DMS 273 (cell line): Measurements from ENCODE around the gene FOXP1.

Experiments
- DNase-seq: peaks from one replicate; lab custom pipeline; 2025; ENCODE audit not compliant: unreplicated experiment; lab: John Stamatoyannopoulos, UW

Gene FOXP1

DNA sequence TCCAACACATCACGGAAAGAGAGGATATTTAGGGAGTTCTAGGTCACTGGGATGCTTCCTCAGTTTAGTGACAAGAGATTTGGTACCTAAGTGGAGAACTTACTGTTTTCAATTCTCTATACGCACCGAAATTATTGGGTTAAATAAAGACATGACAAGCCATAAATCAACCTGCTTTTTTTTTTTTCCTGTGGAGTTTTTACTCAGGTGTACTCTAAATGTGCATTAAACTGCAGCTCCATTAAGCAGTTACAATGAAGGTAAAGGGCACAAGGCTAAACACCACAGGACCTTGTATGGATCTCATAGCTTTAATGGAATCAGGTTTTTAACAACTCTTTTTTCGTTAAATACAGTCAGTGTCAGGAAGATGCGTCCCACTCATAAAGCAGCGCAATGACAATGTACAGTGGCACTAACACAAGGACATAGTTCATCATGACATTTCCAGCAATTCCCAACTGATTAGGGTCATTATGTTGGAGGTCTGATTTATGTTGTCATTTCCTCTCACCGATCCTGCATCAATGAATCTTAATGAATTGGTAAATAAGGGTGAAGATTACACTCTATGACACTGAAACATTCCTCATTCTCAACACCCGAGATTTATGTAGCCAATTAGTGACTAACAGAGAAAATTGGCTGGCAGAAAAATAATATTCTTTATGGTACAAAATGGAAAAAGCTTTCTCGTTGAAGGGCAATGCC, 355.2 kb downstream of the FOXP1 start:
- no peak for DNase-seq

DNA sequence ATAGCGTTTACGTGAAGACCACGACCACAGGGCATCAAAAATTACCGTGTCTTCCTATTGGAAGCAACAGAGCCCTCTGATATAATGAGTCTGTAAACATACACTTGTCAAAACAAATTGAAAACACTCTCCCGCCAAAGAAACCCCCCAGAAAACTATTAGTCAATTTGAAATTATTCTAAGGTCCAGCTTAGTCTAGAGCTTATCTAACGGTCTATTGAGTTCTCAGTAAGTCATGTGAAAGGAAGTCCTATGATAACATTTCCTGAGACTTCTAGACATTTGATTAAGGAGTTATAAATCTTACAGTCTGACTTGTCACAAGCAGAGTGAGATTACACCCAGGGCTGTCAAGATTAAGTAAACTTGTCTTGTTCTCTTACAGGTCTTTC, 356.3 kb downstream of the FOXP1 start:
- no peak for DNase-seq

DNA sequence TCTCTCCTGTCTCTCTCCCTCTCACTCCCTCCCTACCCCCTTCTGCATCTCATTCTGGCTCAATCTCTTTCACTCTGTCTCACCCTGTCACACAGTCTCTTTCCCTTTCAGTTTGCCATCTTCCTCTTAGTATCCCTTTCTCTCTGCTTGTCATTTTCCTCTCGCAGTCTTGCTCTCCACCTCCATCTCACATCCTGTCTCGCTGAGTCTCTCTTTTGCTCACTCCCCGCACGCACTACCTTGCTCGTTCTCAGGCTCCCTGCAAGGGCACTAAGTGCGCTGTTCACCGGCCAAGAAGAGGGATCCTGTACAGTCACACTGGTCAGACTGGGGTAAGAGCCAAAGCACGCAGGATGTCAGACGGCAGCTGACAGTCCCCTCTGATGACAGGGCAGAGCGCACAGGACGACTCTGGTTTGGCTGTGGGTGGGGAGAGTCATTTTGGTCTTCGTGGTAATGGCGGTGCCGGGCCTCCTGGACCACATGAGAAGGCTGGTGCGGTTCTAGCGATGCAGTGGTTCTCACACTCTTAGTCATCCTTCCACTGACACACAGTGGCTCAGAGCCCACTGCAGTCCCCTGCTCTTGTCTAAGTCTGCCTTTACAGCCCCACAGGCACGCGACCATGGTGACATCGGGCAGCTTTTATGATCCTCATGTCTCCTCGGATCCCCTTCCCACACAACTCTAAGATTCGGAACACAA, 356.8 kb downstream of the FOXP1 start:
- DNase-seq, result no peak

DNA sequence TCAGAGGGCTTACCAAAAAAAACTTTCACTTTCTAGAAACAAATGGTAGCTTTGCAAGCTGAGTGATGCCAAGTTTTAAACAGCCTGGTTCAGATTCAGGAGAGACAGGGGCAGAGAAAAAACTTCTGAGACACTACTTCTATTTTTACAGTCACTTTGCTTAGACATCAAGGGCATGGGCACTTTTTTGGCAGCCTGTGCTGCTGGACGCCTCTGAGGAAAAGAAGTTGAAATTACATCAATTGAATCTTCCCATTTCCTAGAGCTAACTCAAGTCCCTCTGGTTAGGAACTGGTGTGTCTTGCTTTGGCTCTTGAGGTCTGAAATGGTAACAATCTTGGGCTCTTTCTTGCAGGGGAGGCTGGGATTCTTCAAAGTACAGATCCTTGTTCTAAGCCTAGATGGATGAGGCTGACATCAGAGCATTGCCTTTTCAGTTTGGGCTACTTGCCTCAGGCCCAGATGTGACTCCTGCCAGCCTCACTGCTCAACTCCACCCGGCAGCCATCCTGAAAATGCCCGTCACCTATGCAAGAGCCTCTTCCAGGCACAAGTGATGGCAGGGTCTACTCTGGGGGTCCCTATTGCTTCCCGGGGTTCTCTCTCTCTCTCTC, 357.5 kb downstream of the FOXP1 start:
- DNase-seq, result no peak

DNA sequence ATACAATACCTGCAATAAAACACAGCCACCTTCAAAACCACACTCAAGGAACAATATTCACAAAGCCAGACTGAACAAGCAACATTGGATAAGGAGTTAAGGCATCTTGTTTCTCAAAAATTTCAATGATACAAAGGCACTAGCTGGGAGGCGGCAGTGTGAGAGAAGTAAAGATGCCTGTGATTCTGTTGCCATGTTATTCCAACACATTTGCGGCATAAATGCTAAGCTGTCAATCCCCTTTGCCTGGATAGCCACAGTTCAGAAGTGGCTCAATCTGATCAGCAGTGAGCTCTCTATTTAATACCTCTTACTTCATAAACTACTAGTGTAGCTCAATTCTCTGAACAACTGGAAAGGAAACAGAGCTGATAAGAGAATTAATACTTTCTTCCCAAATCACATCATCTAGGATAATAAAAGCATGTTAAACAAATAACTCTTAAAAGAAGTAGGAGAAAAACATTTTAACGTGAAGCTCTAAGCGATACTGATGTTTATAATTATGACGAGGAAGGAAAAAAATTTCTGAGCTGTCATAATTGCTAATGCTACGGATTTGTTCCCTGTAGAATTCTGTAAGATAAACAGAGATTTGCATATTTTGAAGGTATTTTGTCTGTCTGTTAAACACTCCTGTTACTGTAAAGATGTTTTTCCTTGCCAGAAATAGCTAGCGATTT, 358.4 kb downstream of the FOXP1 start:
- DNase-seq, result no peak

DNA sequence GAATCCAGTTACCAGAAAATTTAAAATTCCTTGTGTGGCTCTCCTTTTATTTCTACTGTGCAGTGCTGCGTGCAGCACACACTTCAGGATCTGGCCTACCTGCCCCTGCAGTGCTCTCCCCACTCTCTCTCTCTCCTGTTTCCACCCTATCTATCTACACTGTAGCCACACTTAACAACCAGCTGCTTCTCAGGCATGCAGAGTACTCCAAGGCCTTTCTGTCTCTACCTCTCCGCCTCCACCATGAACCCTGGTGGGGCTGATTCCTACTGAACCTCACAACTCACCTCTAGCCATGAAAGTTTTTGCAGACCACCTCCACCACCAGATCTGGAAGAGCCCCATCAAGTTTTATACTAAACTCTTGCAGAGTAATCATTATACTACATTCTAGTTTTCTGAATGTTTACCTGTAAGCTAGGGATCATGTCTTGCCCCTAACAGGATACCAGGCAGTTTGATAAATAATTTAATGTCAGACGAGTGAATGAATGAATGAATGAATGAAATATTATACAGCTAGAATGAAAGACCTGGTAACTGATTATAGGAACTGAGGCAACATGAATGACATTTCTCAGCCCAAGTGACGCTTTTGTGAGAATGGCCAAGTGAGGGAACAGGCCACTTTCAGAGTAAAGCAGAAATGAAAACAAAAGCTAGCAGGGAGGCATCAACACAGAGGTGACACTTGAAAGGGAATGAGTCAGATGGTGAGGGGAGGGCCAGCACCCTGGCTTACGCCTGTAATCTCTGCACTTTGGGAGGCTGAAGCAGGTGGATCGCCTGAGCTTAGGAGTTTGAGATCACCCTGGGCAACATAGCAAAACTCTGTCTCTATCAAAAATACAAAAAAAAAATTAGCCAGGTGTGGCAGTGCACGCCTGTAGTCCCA, 363.5 kb downstream of the FOXP1 start:
- no peak for DNase-seq

DNA sequence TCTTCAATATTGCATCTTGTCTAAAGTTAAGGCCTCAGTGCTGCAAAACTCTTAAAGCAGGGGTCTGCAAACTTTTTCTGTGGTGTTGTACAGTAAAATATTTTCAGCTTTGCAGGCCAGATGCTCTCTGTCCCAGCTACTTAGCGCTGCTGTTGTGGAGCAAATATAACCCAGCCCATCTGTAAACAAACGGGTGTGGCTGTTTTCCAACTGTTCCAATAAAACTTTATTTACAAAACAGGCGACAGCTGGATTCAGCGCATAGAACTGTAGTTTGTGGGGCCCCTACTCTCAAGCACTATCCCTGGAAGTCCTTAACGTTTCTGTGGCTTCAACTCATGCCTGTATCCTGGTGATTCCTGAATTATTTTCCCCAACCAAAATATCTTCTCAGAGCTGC, 365.0 kb downstream of the FOXP1 start:
- no peak for DNase-seq

DNA sequence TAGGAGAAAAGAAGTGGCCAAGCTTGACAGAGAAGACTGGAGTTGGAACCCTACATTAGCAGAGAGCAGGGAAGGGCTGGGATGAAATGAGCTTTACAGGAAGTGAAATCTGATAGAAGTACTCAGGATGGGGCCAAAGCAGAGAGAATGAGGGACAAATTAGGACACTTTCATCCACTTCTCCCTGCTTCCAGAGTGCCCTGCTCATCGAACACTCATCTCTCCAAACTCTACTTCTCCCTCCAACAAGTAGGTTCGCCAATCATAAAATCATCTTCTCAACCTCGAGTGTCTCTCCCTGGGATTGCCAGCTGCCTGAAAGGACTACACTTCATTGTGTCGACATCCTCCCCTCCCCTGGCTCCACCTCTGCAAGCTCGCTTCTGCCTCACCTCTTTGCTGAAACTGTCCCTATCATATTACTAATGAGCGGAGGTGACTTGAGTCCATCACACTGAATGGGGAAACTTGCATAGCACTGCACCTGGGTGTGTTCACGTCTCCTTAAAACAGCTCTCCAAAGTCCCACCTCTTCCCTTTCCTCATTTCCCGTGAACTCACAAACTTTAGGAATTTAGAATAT, 365.8 kb downstream of the FOXP1 start:
- no peak for DNase-seq

DNA sequence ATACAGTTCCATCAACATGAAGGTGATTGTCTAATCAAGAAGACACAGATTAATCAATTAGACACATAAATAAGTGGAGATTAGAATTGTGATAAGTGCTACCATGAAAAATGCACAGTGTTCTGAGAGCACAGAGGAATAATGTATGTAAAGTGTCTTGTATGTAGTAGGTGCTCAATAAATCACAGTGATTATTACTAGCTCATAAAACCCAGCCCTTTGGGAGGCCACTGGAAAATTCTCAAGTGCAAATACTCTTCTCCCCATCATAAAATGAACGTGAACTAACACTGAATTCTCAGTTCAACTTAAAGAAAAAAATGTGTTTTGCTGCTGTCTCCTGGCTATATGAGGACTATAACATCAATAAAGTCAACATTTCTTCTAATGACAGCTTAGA, 368.2 kb downstream of the FOXP1 start:
- no peak for DNase-seq

DNA sequence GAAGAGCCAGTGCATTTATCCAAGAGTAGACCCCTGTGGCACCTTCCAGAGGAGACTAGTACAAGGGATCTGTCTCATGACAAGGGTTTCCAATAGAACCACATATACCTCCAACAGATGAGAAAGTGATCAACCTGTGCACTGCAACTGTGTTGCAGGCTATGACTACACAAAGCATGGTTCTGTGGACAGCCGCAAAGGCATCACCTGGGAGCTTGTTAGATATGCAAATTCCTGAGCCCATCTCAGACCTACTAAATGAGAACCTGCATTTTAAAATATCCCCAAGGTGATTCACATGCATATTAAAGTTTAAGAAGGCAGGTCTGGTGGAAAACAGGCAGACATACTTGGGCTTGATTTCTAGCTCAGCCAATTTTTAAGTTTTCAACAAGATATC, 368.7 kb downstream of the FOXP1 start:
- DNase-seq, result no peak

DNA sequence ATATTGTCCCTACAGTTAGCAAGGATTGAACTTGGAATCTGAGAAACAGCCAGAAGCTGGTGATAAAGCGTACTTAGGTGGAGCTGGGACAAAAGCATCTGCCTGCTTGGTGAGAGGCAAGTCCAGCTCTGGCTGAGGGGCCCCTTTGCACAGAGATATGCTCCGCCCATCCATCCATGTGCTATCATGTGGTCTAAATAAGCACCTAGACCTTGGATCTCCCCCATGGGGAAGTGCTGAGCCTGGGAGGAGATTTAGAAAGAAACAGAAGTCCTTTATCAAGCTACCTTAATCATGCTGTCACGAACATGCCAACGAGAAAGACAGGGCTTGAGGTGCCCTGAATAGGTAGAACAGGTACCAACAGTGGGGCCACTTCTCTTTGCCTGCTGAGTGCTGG, 369.5 kb downstream of the FOXP1 start:
- no peak for DNase-seq

DNA sequence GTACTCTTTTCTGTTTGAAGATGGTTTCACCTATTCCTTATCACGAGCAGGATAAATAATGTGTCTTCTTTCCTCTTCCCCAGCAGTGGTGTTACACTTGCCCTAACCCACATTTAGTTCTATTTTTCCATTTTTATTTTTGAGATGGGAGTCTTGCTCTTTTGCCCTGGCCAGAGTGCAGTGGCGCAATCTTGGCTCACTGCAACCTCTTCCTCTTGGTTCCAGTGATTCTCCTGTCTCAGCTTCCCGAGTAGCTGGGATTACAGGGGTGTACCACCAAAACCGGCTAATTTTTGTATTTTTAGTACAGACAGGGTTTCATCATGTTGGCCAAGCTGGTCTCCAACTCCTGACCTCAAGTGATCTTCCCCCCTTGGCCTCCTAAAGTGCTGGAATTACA, 372.4 kb downstream of the FOXP1 start:
- DNase-seq, result no peak

DNA sequence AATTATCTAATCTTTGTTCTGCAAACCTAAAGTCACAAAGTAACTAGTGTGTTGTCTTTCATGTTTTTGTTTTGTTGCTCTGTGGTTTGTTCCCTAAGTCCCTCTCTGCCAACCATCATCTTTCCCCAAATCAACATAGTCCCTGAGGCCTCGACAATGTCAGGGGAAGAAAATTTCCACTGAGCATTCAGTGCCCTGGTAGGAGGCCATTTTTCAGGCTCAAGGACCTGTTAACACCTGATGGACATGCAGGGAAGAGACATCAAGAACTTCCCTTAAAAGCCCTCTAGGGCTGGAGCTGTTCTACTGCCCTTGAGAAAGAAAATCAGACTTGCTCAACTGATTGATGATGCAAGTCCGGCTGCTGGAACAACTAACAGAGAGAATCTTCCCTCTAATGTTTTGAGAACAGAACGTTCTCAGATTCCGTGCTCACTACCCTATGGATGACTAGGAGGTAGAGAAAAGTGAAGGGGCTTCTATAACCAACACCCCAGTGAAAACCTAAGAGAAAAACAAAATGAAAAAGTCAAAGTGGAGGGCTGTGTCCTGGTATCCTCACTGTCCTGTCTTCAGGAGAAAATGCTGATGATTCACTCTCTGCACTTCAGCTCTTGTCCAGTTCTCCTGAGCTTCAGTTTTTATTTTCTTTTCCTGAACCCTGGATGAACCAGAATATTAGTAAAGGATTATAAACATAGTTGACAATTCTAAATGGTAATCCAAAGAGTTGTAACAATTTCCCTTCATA, 373.1 kb downstream of the FOXP1 start:
- DNase-seq, result no peak

DNA sequence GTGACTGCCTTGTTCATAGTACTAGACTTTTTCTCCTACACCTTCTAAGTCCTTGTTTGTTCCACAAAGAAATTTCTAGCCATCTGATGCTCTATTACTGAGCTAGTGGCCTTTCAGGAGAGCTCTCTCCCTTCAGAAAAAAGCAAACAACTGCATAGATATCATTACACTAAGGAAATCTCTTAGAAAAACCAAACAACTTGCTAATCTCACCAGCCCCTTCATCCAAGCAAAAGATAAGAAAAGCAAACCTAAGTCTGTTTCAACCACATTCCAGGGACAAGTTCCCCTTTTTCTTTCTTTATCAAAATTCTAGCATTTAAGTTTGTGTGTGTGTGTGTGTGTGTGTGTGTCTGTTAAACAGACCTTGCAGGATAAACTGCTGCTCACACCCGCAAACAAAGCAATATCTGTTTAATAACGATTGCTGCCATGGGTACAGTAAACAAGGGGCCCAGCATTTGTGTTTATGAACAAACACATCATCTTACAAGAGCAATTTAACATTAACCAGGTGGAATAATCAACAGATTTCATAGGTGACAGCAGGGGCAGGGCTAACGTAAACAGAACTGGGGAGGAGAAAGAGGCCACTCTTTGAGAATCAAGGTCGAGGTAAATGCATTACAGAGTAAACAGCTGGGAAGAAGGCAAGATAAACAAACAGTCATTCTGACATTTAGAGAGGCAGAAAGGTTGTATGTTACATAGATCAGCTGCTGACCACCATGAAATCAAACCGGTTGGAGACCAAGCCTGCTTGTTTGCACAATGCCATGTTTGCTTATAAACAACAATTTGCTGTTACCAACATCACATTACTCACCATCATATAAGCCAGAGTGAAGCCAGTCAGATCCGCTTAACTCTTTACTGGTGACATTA, 375.1 kb downstream of the FOXP1 start:
- no peak for DNase-seq

DNA sequence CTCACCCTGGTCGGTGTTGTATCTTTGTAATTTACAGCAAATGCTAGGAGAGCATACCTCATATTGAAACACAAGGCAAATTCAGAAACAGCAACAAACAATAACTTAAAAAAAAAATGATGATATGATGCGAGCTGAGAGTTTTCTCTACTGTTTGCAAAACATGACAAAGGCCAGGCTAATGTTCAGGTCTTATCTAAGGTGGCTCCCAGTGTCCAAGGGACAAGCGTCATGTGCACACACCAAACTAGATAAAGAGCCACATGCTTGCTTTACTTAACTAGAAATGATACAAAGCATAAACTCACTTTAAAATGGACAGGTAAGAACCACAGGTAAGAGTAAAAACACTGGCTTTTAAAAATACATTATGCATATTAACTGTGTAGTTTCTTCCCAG, 375.9 kb downstream of the FOXP1 start:
- DNase-seq, result no peak

DNA sequence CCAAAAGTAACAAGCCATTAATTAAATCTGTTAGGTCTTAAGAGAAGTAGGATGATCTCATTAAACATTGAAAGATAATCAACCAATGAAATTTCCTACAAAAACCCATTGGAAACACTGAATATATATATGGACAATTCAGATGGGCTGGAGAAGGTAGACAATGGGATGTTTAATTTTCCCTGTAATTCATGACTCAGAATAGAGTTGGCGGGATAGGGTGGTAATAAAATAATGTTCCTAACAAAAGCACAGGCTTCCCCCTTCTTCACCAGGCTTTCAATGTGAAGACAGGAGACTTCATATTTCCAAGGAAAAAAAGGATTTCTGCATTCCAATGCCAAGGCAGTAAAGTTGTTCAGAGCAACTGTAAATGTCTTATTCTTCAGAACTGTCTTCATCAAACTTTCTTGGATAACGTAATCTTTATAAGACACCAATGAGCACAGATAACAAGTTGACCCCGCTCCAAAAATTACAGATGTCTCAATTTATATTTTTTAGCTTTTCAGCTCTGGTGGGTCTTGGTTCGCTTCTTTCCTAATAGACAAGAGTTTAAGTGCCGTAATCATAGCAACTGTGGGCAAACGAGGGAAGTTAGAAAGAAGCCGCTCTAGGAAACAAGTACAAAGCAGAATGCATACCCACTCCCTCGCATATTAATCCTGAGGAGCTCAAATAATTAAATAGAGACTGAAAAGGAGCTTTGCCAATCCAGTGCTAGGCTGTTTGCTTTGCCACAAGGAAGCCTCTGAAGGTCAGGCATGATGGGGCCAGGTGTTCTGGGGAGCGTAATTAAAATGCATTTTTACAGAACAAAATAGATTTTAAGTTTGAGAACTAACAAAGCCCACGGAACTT, 377.0 kb downstream of the FOXP1 start:
- no peak for DNase-seq

DNA sequence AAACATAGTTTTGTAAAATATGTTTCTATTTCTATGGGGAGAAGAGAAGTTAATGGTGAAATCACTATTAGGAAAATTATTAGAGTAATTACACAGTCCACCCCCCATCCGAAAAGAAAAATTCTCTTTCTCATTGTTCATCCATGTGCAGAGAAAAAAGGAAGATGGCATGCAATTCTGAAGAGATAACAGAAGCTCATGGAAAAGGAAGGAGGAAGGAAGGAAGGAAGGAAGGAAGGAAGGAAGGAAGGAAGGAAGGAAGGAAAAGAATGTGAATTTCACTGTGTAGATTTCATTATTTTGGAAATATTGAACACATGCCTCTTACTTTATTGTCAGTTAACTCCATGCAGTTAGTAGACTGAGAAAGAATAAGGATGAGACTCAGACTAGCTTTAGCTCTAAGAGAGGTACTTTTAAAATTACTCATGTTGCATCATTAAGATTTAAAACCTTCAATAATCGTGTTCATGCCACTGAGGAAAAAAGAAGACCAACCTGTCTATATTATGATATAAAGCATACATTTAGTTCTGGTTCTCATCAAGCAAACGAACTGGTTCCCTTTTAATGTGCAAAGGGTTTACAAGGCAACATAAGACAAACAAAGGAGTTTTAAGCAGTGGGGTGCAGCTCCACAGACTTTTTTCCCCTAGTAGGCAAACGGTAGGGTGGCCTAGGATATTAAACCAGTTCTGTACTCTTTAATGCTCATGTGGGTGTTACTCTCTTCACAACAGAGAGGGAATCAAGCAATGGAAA, 379.6 kb downstream of the FOXP1 start:
- DNase-seq, result no peak
